NCI-H187 (cell line): ENCODE results near the gene CBFB.
A peak's percentile ranks its signal among the peaks of the same experiment; 100 is the strongest.
"Not testable (repeated sequence)": the region's sequence is repeated elsewhere in the genome, so short reads cannot be mapped to it uniquely, and the experiment has no call there.

Experiments
- DNase-seq, 2 experiments: peaks; one replicate each; lab custom pipeline; 2025; lab: John Stamatoyannopoulos, UW

The CBFB gene

GRCh38 chr16:67098599-67098998 is 69.7 kb downstream of the CBFB start:
- no peak for DNase-seq

- no peak for DNase-seq
Observed at GRCh38 chr16:67100569-67101310, 71.8 kb downstream of the CBFB start.

DNA sequence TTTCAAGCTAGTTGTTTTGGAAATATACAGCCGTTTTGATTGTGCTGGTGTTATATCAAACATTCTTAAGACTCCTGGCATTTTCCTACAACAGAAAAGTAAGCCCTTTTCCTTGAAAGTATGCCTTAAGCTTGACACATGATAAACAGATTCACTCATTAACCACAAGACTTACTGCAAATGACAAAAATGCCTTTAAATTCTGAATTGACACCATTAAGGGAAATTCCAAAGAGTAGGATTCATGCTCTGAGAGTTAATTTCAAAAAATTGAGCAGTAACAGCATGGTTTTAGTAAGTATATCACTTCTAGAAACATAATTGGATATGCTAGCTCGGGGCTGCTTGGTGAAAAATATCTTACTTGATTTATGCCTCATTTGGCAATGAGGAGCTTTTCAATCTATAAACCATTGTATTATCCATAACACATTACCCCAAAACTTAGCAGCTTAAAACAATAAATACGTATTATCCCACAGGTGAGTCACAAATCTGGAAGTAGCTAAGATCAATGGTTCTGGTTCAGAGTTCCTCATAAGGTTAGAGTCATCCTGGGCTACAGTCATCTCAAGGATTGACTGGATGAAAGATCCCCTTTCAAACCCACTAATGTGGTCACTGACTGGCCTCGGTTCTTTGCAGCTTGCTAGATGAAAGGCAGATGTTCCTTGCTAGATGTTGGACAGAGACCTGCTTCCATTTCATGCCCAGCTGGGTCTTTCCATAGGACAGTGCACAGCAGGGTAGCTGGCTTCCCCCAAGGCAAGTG is 72.5 kb downstream of the CBFB start:
- DNase-seq = no peak

DNA sequence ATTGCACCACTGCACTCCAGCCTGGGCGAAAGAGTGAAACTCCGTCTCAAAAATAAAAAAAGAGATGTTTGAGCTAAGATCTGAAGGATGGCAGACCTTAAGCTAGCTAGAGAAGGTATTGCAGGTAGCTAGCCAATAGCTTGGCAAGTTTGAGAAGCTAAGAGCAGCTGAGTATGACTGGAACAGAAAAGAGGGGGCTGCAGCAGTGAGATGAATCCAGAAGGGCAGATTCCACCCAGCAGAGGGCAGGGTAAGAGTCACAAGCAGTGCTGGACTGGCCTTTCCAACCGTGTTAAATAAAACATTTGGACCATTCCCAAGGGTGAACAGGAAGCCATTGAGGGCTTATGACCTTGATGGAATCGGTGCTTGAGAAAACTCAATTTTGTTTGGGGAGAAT is 75.1 kb downstream of the CBFB start:
- no peak for DNase-seq

GRCh38 chr16:67104845-67105244 is 75.9 kb downstream of the CBFB start:
- DNase-seq = no peak

GRCh38 chr16:67105246-67105645 is 76.3 kb downstream of the CBFB start:
- DNase-seq = no peak

- no peak for DNase-seq
Observed at GRCh38 chr16:67105881-67106280, 76.9 kb downstream of the CBFB start.

DNA sequence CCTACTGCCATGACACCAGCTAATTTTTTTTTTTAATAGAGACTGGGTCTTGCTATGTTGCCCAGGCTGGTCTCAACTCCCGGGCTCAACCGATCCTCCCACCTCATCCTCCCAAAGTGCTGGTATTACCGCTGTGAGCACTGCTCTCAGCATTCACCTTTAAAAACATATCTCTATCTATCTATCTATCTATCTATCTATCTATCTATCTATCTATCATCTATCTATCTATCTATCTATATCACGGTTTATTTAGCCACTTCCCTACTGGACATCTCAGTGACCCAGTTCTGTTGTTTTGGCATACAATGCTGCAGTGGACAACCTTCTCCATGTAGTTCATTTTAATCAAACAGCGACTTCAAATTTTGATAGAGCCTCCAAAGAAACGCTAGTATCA is 79.5 kb downstream of the CBFB start:
- DNase-seq = no peak

GRCh38 chr16:67108931-67109406 is 80.0 kb downstream of the CBFB start:
- DNase-seq = no peak

DNA sequence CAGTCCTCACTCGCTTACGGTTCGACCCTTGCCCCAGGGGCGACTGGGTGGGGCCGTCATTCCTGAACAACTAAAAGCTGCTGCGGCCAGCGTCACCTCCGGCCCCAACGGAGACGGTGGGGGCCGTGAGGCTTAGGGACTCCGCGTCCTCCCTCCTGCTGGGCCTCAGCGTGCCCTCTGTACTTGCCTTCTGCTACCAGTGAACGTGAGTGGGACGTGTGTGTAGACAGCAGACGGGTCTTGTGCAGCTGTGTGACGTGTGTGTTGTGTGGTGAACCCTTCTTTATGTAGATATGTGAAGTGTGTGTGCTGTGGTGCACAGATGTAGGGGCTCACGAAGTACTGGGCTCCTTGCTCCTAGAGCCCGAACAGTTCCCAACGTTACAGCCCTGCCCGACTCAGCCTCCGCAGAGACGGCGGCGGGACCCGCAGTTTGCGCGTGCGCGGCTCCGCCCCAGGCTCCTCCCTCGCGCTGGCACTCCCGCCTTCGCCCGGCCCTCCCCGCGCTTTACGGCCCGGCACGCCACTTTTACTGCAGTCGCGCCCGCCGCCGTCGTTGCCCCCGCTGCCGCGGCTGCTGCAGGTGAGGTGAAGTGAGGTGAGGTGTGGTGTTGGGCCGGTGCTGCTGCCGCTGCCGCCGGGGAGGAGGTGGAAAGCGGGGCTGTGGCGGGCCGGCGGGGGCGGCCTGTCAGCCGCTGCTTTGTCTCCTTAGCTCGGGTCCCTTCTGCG is 80.6 kb downstream of the CBFB start, which contains the start of gene PHAF1:
TSS of gene PHAF1 (plus strand) at position 535 of the 729 bp plus-strand sequence. CDS start 235 bp downstream, outside the sequence.
- peak; percentile 49 to 87 for DNase-seq

- no peak for DNase-seq
Observed at GRCh38 chr16:67111951-67112444, 83.0 kb downstream of the CBFB start.

GRCh38 chr16:67112591-67113399 is 83.8 kb downstream of the CBFB start:
- no peak for DNase-seq

- no peak for DNase-seq
Observed at GRCh38 chr16:67114793-67115192, 85.8 kb downstream of the CBFB start.

DNA sequence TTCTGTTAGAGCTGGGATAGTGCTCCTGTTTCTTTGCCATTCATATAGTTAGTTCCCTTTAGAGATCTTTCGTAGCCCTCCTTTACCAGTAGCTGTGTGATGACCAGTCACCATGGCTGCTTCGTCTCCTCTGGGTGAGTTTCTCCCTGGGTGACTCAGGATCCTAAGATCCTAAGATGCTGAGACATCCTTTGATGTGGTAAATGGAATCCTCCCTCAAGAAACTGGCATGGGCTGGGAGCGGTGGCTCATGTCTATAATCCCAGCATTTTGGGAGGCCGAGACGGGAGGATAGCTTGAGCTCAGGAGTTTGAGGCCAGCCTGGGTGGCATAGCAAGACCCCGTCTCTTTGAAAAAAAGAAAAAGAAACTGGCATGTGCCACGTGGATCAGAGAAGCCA is 86.7 kb downstream of the CBFB start:
- no peak for DNase-seq

- DNase-seq = no peak
Observed at GRCh38 chr16:67116388-67117311, 87.7 kb downstream of the CBFB start.

- no peak for DNase-seq
Observed at GRCh38 chr16:67117716-67118115, 88.8 kb downstream of the CBFB start.

DNA sequence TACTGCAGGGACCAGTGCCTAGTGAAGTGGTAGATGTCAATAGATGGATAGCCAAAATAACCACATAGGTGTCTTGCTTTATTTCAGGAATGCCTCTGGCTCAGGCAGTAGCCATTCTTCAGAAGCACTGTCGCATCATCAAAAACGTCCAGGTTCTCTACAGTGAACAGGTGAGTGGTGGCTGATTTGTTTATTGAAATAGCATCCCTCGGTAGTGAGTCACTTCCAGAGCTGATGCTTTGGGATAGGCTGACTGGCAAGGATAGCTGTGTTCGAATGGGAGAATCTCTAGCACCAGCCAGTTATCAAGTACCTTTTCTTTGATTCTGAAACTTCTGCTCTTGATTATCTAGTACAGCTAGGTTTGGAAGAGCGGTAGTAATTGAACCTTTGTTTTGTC is 91.1 kb downstream of the CBFB start:
- DNase-seq = no peak

- not testable (repeated sequence) for DNase-seq
Observed at GRCh38 chr16:67122799-67123198, 93.8 kb downstream of the CBFB start.

- DNase-seq = no peak
Observed at GRCh38 chr16:67128417-67128816, 99.5 kb downstream of the CBFB start.

DNA sequence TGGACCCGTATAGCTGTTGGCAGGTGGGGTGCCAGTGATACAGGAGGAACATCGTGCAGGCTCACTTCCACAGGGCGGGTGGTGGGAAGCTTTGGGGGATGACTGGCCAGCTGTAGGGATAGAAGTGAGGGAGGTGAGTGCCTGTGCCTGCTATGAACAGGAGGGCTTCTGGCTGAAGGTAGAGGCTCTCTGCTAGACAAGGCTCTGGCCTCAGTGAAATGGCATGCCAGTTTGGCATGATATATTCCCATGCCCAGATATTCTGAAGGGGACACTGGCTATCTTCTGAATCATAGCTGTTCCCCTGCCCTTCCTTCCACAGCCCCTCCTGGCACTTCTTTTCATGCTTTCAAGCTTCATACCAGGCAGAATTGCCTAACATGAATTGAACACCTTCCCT is 99.9 kb downstream of the CBFB start:
- no peak for DNase-seq
